Hematopoietic multipotent progenitor cell treated with erythropoietin and hydrocortisone succinate and interleukin-3 and kit ligand, for 4 days (in vitro differentiated cells): ENCODE data around the gene HSP90AB1.

Experiments used
- DNase-seq: peaks from one replicate; pipeline ENCODE4 v3.0.0-alpha.2; 2015

HSP90AB1 gene

GRCh38 chr6:44255871-44256774, 9.2 kb downstream of the HSP90AB1 start:
- peak; percentile 59 for DNase-seq

GRCh38 chr6:44256775-44257024, 9.8 kb downstream of the HSP90AB1 start:
- no peak for DNase-seq

GRCh38 chr6:44257025-44257752, 10.3 kb downstream of the HSP90AB1 start, which contains the start of gene SLC35B2:
Gene SLC35B2, minus strand, starts transcription at chr6:44257528. Its CDS starts 118 bp downstream, at chr6:44257410.
- DNase-seq = peak; percentile 85

- DNase-seq = no peak
These were observed 10.9 kb downstream of the HSP90AB1 start for GRCh38 chr6:44257753-44258324.

- no peak for DNase-seq
These were observed 11.5 kb downstream of the HSP90AB1 start for GRCh38 chr6:44258325-44258863.

- no peak for DNase-seq
These were observed 12.0 kb downstream of the HSP90AB1 start for GRCh38 chr6:44258921-44259320.

GRCh38 chr6:44260011-44260410, 13.1 kb downstream of the HSP90AB1 start:
- no peak for DNase-seq

GRCh38 chr6:44260451-44261297, 13.8 kb downstream of the HSP90AB1 start:
- no peak for DNase-seq

GRCh38 chr6:44261581-44261980, 14.7 kb downstream of the HSP90AB1 start:
- no peak for DNase-seq

- no peak for DNase-seq
These were observed 15.8 kb downstream of the HSP90AB1 start for GRCh38 chr6:44262467-44263353.

- DNase-seq = no peak
These were observed 16.6 kb downstream of the HSP90AB1 start for GRCh38 chr6:44263354-44264100.

- DNase-seq = peak; percentile 91
These were observed 17.5 kb downstream of the HSP90AB1 start for GRCh38 chr6:44264154-44265006.

- DNase-seq = peak; percentile 92
These were observed 18.3 kb downstream of the HSP90AB1 start, which contains the start of gene NFKBIE for GRCh38 chr6:44265007-44265721. Gene NFKBIE, minus strand, starts transcription at chr6:44265551. Its CDS starts 205 bp downstream, at chr6:44265346.

GRCh38 chr6:44265722-44266233, 18.9 kb downstream of the HSP90AB1 start:
- DNase-seq = no peak

GRCh38 chr6:44266347-44266746, 19.4 kb downstream of the HSP90AB1 start:
- no peak for DNase-seq

GRCh38 chr6:44267252-44267651, 20.4 kb downstream of the HSP90AB1 start:
- DNase-seq = no peak

- DNase-seq = peak; percentile 63
These were observed 21.3 kb downstream of the HSP90AB1 start for GRCh38 chr6:44268095-44268628.

- DNase-seq = no peak
These were observed 22.4 kb downstream of the HSP90AB1 start for GRCh38 chr6:44269178-44269920.
